HG03097 (cell line): ENCODE measurements around the gene OASL.
"Not testable (repeated sequence)": the region's sequence is repeated elsewhere in the genome, so short reads cannot be mapped to it uniquely, and the experiment has no call there.

Source experiments
- ATAC-seq: cut with Tn5 transposase; IDR thresholded peaks from one replicate; pipeline ENCODE4 v1.9.1; 2021; ENCODE audit not compliant: unreplicated experiment, low FRiP score

OASL gene, protein sequence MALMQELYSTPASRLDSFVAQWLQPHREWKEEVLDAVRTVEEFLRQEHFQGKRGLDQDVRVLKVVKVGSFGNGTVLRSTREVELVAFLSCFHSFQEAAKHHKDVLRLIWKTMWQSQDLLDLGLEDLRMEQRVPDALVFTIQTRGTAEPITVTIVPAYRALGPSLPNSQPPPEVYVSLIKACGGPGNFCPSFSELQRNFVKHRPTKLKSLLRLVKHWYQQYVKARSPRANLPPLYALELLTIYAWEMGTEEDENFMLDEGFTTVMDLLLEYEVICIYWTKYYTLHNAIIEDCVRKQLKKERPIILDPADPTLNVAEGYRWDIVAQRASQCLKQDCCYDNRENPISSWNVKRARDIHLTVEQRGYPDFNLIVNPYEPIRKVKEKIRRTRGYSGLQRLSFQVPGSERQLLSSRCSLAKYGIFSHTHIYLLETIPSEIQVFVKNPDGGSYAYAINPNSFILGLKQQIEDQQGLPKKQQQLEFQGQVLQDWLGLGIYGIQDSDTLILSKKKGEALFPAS

DNA sequence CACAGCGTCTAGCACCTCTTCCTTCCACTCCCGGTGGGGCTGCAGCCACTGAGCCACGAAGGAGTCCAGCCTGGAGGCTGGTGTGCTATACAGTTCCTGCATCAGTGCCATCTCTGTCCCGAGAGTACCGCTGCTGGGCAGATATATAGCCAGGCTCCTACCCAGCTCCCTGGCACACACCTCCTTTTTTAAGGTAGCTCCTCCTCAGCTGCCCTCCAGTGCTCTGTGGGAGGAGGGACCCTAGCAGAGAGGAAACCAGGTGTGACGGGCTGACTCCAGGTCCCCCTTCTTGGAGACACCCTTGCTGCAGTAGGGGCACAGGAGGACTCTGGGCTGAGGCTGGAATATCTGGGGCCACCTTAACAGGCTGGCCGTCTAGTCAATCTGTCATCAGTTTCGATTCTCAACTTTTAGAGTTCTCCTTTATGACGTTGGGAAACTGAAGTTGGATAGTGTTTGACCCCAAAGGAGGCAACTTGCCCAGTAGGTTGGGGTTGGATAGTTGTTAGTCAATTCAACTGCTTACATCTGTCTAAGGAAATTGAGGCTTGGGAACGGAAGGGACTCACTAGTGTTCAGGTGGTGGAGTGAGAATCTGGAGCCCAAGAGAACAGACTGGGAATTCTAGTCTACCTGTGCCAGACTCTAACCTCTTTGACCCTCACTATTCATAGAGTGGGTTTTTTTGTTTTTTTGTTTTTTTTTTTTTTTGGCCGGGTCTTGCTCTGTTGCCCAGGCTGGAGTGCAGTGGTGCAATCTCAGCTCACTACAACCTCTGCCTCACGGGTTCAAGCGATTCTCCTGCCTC lies at the start of gene OASL:
Gene OASL (minus strand): TSS at position 386 of the 808 bp plus-strand sequence. CDS start 275 bp downstream, at position 111.
- peak; percentile 69 for ATAC-seq

DNA sequence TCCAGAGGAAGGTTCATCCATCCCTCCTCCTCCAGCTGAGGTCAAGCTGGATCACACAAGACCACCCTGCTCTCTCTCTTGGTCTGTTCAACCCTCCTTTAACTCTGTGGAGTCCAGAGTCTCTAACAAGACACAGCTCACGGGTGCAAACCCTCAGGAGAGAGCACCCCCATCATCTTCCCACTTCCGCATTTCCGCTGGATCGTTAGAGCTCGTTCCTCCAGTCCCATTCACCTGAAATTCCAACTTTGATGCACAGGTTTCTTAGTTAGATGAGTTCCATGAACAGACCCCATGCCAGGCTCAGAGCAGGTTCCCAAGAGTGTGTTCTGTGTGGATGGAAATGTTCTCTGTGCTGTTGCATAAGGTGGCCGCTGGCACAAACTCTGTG lies 49.1 kb upstream of the OASL start:
- ATAC-seq = no peak

DNA sequence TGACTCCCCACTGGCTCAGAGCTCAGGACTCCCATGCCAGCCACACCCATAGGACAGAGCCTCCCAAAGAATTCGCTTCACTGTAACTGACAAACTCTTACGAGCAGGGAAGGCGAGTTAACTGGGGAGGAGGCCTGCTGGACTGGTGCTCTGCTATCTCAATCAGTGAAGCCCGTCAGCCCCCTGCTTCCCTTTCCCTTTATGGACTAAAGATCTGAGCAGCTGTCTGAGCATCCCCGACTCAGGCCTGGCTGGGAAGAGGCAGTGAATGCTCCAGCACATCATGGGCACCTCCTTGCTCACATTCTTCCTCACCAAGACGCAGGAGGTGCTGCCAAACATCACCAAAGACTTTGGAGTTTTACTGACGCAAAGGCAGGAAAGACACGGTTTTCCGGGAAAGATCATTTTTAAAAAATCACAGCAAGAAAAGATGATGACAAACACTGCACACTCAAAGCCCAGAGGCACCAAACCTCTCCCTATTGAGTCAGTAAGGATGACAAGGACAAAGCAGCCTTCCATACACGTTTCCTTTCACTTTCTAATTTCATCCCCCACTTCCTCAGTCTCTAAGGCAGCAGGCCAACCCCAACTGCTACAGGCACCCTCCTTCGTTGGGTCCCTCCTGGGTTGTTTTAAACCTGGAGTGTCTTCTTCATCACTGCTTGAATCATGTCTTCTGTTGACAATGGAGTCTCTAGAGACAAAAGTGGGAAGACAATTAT lies 48.6 kb upstream of the OASL start:
- ATAC-seq = no peak

DNA sequence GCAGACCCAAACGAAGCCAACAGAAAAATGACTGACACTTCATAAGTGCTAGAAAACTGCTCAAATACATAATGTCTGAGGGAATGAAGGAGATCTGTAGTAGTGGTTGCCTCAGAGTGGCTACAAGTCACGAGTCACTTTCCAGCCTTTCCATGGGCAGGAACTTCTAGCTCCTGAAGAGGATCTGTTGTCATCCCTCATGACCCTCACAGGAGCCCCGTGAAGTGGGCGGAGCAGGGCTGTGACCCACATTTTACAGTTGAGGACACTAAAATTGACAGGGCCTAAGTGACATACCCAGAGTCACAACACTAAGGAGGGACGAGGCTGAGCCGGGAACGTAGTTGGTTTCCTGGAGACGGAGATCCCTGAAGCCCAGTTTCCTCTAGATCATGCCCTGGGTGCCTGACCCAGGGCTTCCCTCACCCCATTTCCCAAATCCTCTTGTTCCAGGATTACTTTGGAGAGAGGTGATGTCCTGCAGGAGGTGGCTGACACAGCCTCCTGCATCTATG lies 47.8 kb upstream of the OASL start:
- no peak for ATAC-seq

DNA sequence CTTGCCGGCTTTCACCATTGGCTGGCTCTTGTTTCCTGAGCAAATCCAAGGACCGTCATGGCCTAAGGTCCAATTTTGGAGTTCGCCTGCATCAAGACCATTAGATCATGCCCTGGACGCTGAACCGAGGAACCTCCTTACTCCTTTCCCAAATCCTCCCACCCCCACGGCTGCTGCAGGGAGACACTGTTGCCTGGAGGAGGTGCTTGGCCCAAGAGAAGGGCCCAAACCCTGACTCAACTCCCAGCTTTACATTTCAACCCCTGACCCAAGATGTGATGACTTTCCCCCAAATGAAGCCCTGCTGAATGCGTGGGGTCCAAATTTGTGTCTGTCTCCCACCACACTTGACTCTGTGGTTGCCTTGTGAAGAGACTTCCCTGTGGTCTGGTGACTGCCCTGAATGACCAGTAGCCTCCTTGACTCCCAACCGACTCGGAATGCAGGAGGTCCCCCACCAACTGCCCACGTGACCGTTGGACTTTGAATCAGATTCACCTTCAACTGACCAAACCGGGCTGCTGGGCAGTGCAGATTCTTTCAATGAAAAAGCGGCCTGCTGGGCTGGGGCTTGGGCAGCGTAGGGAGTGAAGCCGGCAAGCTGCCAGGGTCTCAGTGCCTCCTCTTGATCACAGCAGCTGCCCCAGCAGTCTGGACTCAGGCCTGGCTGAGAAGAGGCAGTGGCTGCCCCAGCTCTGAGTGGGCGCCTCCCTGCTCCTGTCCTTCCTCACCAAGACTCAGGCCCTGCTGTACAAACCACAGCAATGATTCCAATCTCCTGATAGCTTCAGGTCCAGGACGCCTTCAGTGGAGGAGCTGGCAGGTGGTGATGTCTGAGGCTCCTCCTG lies 46.7 kb upstream of the OASL start:
- no peak for ATAC-seq

DNA sequence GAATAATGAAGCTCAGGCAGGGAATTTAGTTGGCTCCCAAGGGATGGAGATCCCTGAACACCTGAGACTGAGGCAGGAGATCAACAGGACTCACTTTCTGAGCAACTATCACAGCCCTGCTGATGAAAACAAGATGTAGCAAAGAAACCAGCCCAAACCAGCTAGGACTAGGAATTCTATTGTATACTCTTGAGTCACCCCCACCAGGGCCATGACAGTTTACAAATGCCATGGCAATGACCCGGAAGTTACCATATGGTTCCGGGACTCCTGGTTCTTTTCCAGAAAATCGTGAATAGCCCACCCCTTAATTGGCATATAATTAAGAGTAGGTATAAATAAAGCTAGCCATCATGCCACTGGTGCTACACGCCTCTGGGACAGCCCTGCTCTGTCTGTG lies 46.0 kb upstream of the OASL start:
- no peak for ATAC-seq

DNA sequence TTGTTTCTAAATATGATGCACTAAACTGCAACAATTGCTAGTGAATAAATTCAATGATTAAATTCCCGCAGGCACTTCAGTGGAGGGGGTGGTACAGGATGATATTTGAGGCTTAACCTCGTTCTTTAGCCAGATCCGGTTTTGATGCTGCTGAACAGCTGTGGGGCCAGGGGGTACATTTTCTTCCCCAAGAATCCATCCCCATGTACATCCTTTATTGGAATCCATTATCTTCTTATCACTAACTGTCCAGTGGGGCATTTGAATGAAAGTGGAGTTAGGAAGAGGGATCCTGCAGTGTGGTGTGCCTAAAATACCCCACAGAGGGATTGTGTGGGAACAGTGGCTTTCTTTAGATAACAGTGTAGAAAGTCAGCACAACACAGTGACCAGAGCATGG lies 45.2 kb upstream of the OASL start:
- no peak for ATAC-seq

DNA sequence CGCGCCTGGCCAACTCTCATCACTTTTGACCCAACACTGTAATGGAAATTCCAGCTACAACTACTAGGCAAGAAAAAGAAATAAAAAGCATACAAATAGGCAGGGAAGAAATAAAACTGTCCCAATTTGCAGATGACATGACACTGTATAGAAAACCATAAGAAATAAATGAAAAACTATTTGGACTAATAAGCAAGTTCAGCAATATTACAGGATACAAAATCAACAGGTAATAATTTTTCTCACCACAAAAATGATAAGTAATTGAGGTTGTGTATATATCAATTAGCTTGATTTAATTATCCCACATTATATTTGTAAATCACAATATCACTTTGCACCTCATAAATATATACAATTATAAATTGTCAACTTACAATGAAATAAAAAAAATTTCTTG lies 41.9 kb upstream of the OASL start:
- ATAC-seq = no peak

DNA sequence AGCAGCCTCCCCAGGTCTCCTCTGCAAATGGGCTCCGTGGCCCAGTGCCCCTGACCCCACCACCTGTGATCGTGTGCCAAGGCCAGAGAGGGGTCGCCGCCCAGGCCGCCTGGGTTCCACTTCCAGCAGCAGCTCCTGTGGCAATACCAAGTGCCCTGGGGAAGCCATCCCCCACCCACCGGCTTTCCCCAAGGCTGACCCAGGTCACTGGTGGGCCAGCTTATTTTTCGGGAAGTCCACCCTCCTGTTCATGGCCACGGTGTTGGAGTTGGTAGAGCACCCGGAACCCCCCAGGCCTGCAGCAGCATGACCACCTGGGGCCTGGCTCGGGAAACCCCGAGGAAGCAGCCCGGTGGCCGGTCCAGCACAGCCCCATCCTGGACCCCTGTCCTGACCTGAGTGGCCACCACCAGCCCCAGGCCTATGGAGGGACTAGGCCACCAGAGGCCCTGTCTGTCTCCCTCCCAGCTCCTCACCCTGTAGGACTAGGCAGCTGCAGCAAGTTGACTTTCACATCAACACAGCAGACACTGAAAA lies 40.8 kb upstream of the OASL start:
- no peak for ATAC-seq

DNA sequence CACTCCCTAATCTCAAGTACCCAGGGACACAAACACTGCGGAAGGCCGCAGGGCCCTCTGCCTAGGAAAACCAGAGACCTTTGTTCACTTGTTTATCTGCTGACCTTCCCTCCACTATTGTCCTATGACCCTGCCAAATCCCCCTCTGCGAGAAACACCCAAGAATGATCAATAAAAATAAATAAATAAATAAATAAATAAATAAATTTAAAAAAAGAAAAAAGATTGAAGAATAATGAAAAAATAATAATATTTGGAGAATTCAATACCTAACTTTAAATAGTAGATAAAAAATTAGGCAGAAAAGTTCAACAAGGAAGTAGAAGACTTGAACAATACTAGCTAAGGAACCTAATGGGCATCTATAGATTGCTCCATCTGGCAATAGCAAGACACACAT lies 38.4 kb upstream of the OASL start:
- not testable (repeated sequence) for ATAC-seq

DNA sequence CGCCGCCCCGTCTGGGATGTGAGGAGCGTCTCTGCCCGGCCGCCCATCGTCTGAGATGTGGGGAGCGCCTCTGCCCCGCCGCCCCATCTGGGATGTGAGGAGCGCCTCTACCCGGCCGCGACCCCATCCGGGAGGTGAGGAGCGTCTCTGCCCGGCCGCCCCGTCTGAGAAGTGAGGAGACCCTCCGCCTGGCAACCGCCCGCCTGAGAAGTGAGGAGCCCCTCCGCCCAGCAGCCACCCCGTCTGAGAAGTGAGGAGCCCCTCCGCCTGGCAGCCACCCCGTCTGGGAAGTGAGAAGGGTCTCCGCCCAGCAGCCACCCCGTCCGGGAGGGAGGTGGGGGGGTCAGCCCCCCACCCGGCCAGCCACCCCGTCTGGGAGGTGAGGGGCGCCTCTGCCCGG lies 36.9 kb upstream of the OASL start:
- ATAC-seq = not testable (repeated sequence)

DNA sequence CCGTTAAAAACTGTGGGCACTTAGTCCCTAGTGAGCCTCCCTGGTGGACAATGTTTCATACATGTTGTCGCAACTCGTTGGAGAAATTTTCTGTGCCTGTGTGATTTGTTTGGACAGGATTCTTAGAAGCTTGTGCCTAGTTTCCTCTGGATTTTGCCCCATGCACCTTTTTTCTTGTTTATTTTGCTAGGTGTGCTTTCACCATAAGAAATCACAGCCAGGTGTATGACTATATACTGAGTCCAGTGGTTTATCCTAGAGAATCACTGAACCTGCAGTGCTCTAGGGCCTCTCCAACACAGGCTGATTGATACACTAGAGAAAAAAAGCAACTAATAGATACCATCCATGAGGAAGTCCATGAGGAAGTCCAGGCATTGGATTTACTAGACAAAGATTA lies 33.1 kb upstream of the OASL start:
- no peak for ATAC-seq

DNA sequence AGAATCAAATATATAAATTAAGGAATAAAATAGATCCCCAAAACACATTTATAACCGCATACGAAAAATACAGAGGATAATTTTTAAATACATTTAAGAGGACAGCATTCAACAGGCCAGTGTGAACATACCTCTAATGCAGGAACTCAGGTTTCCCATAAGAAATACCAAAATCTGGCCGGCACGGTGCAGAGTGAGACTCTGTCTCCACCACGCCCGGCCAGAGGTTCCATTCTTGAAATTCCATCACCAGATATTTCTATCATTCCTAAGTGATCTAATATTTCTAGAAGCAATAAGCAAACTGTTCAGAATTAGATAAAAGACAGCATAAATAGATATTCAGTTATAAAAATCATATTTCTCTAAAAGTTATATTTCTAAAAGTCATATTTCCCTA lies 30.2 kb upstream of the OASL start:
- ATAC-seq = no peak

DNA sequence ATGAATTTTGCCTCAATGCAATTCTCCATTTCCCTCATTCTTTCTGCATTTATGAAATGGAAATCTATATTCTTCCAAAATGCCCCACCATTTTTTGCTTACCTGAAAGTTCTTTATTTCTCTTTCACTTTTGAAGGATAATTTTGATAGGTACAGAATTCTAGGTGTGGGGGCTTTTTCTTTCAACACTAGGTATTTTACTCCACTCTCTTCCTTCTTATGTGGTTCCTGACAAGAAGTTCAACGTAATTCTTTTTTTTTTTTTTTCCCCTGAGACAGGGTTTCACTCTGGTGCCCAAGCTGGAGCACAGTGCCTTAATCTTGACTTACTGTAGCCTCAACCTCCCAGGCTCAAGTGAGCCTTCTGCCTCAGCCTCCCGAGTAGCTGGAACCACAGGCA lies 26.3 kb upstream of the OASL start:
- ATAC-seq = no peak

DNA sequence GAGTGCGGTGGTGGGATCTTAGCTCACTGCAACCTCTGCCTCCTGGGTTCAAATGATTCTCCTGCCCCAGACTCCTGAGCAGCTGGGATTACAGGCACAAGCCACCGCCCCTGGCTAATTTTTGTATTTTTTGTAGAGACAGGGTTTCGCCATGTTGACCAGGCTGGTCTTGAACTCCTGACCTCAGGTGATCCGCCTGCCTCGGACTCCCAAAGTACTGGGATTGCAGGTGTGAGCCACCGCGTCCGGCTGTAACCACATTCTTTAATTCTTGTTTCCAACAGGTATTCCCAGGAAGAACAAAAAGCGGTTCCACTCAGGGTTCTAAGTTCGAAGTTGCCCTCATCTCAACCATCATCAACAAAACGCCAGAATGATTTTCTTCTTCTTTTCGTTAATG lies 25.5 kb upstream of the OASL start:
- not testable (repeated sequence) for ATAC-seq

DNA sequence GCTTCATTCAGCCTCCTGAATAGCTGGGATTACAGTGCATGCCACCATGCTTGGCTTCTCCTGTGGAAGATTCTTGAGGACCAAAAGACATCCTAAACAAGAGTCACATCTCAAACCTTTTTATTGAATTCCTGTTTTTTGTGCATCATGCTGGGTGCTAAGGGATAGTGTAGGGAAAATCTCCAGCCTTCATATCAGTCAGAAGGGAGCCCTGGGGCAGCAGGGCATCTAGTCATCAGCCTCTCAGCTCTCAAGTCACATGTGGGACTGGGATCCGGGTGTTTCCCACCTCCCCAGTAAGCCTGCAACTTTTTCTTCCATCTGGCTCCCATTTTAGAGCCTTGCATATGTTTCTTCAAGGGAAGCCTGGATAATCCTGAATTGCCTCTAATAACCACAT lies 25.1 kb upstream of the OASL start:
- no peak for ATAC-seq

DNA sequence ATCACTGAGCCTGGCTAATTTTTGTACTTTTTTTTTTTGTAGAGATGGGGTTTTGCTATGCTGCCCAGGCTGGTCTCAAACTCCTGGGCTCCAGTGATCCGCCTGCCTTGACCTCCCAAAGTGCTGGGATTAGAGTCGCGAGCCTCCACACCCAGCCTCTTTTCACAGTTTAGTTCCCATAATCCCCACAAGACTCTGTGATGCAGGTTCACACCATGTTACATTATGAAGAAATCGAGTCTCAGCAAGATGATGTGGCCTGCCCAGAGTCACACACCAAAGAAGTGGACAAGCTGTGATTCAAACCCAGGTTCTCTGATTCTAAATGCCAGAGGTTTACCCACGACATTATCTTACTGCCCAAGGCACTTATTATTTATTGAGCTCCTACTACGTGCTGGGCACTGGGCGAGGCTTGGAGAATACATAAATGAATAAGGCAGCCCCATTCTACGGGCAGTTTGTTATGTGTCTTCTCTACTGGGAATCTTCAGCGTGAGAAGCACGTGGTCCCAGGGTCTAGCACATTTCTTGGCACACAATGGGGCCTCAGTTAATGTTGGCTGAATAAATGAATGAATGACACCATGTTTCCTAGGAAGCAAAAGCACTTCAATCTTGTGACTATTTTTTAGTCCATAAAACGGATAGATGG lies 23.5 kb upstream of the OASL start:
- no peak for ATAC-seq

DNA sequence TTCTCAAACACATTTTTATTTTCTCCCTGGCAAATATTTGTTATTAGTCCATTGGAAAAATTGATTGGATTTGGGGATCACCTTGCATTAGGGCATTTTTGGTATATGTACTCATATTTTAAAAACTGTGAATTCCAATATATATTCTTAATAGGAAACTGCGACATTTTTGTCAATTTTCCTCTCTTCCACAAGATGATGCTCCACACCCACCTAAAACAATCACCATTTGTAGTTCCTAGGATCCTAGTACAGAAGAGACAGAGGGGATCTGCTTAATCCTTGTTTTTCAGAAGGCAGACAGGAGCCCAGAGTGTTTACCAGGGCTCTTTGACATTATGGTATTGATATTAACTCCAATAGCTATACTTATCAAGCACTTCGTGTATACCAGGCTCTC lies 22.8 kb upstream of the OASL start:
- no peak for ATAC-seq
